GM18873 (cell line): Measurements from ENCODE around the gene UROC1.
"Not testable (repeated sequence)": the region's sequence is repeated elsewhere in the genome, so short reads cannot be mapped to it uniquely, and the experiment has no call there.

Experiments used
- ATAC-seq: cut with Tn5 transposase; IDR thresholded peaks from one replicate; pipeline ENCODE4 v1.9.1; 2021; ENCODE audit warnings: mild to moderate bottlenecking, moderate library complexity, moderate number of reproducible peaks; ENCODE audit not compliant: unreplicated experiment, low FRiP score

Gene UROC1

GRCh38 chr3:126535636-126536035 is 18.1 kb upstream of the UROC1 start:
- no peak for ATAC-seq

- not testable (repeated sequence) for ATAC-seq
Observed at GRCh38 chr3:126534716-126535115, 17.1 kb upstream of the UROC1 start.

GRCh38 chr3:126533506-126533905 is 15.9 kb upstream of the UROC1 start:
- ATAC-seq: no peak

- no peak for ATAC-seq
Observed at GRCh38 chr3:126531051-126531330, 13.4 kb upstream of the UROC1 start.

GRCh38 chr3:126530171-126531050 is 12.8 kb upstream of the UROC1 start:
- no peak for ATAC-seq

- no peak for ATAC-seq
Observed at GRCh38 chr3:126529585-126530170, 12.1 kb upstream of the UROC1 start.

- ATAC-seq: no peak
Observed at GRCh38 chr3:126528800-126529541, 11.4 kb upstream of the UROC1 start.

GRCh38 chr3:126528419-126528799 is 10.8 kb upstream of the UROC1 start:
- no peak for ATAC-seq

GRCh38 chr3:126527455-126528211 is 10.1 kb upstream of the UROC1 start:
- ATAC-seq: no peak

GRCh38 chr3:126527006-126527405 is 9.4 kb upstream of the UROC1 start:
- no peak for ATAC-seq

- no peak for ATAC-seq
Observed at GRCh38 chr3:126526668-126527005, 9.1 kb upstream of the UROC1 start.

GRCh38 chr3:126525853-126526667 is 8.5 kb upstream of the UROC1 start:
- no peak for ATAC-seq

- ATAC-seq: no peak
Observed at GRCh38 chr3:126525091-126525852, 7.7 kb upstream of the UROC1 start.

- no peak for ATAC-seq
Observed at GRCh38 chr3:126524429-126524988, 6.9 kb upstream of the UROC1 start.

GRCh38 chr3:126523745-126524428 is 6.3 kb upstream of the UROC1 start, which contains the start of gene CHST13:
TSS of gene CHST13 (plus strand) at chr3:126524155. CDS start at chr3:126524333, 178 bp downstream.
- no peak for ATAC-seq

GRCh38 chr3:126522363-126522788 is 4.8 kb upstream of the UROC1 start:
- no peak for ATAC-seq

- ATAC-seq: no peak
Observed at GRCh38 chr3:126521122-126521891, 3.7 kb upstream of the UROC1 start.
